Thymus (tissue), 11 donors: ENCODE results near the gene TDP1. TPM values are rescaled to one million over a fixed set of nuclear protein-coding genes. Genes with fewer than 3 reads are reported as not detected.
A peak's percentile ranks its signal among the peaks of the same experiment; 100 is the strongest.
"Not testable (repeated sequence)": the region's sequence is repeated elsewhere in the genome, so short reads cannot be mapped to it uniquely, and the experiment has no call there.

Experiments
- DNase-seq, 9 donors: peaks; one replicate each; pipeline ENCODE4 v3.0.0-alpha.2; 2013; ENCODE audit warnings: low spot score in 9 of 9, low read depth in 6 of 9, missing footprints in 1 of 9
- H3K27ac ChIP-seq, 2 donors: one replicate each; pipeline ENCODE4 v1.5.1; 2013; ENCODE audit warnings: control low read depth in 1 of 2, low read depth in 1 of 2, low read length in 1 of 2, mild to moderate bottlenecking in 1 of 2, moderate library complexity in 1 of 2
- H3K27me3 ChIP-seq, 2 donors: one replicate each; pipeline ENCODE4 v1.5.1; 2013; ENCODE audit warnings: low read length in 1 of 2; ENCODE audit not compliant: control insufficient read depth in 2 of 2, insufficient read depth in 1 of 2
- H3K36me3 ChIP-seq, 2 donors: one replicate each; pipeline ENCODE4 v1.5.1; 2013; ENCODE audit warnings: low read length in 1 of 2, mild to moderate bottlenecking in 1 of 2, moderate library complexity in 1 of 2; ENCODE audit not compliant: control insufficient read depth in 2 of 2, insufficient read depth in 2 of 2
- H3K4me1 ChIP-seq, 2 donors: one replicate each; pipeline ENCODE4 v1.5.1; 2013; ENCODE audit warnings: low read length in 2 of 2; ENCODE audit not compliant: control insufficient read depth in 2 of 2, insufficient read depth in 2 of 2
- H3K4me3 ChIP-seq, 2 donors: one replicate each; pipeline ENCODE4 v1.5.1; 2013; ENCODE audit warnings: low read length in 2 of 2, control low read depth in 1 of 2, mild to moderate bottlenecking in 1 of 2
- H3K9me3 ChIP-seq, 2 donors: one replicate each; pipeline ENCODE4 v1.5.1; 2013; ENCODE audit warnings: low read length in 1 of 2, mild to moderate bottlenecking in 1 of 2; ENCODE audit not compliant: control insufficient read depth in 2 of 2, insufficient read depth in 1 of 2
- WGBS: extraction: QIAGEN DNeasy Blood & Tissue Kit; methylation state at CpG from one replicate; pipeline ENCODE4 v1.1.7; 2013; 5-methylcytosine and 5-hydroxymethylcytosine counted together
- polyA plus RNA-seq: library from polyadenylated mRNA; stranded (reverse); fragments of 200-250 nt; gene quantifications from one replicate; pipeline ENCODE4 v1.2.3, GENCODE V29; 2013
- total RNA-seq: library from RNA; stranded (reverse); fragments of 120-200 nt; gene quantifications from one replicate; pipeline ENCODE4 v1.2.4, GENCODE V29; 2013
- donor health status: healthy.

Gene TDP1
- total and polyA plus RNA-seq, 2 donors = 12.5 to 31.4 TPM

DNA sequence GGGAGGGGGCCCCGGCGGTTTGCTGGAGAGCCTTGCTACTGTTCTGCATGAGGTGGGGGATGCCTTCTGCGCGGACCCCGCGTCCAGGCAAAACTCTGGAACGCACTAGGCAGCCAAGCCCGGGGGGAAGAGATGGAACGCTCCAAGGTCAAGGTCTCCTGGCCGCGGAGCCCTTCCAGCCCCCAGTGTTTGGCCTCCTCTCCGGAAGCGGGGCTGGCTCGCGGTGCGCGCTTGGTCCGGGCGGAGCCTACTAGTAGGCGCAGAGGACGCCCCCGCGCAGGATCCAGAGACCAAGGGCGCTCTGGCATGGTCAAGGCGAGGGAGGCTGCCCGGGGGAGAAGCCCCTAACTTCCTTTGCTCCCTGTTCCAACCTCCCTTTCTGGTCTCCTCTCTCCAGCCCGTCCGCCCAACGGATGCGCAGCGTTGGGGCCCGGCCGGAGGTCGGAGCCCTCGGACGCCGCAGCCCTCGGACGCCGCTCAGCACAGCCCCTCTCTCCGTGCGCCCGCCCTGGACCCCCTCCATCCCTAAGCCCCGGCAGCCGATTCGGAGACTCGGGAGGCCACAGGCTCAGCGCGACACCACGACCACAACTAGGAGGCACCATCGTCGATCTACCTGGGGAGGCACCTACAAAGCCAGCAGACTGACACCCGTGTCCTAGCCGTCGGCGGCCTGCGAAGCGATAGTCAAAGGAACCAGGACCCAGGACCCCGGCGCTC lies 105.4 kb downstream of the TDP1 start:
- H3K36me3 ChIP-seq = no peaks in the 10 kb centered on the region
- DNase-seq = no peak
- H3K4me1 ChIP-seq = peaks cover 11 to 21% of the 10 kb centered on the region in 2 donors
- H3K4me3 ChIP-seq = peak overlapping the region; percentile 21 to 50
- no peak overlapping the region for H3K27ac ChIP-seq
- H3K9me3 ChIP-seq = peaks cover 1 to 3% of the 10 kb centered on the region in 2 donors
- 3% methylated on average over 60 of the region's 60 CpGs for WGBS
- peaks cover 50 to 82% of the 10 kb centered on the region in 2 donors for H3K27me3 ChIP-seq

- peaks cover 1 to 3% of the 10 kb centered on the region in 2 donors for H3K9me3 ChIP-seq
- peaks cover 50 to 83% of the 10 kb centered on the region in 2 donors for H3K27me3 ChIP-seq
- peaks cover 11 to 21% of the 10 kb centered on the region in 2 donors for H3K4me1 ChIP-seq
- H3K4me3 ChIP-seq = peak within 1 kb of the TSS; percentile 21 to 50
- no peaks in the 10 kb centered on the region for H3K36me3 ChIP-seq
- H3K27ac ChIP-seq = no peak within 1 kb of the TSS
- 1% methylated on average over 52 of the region's 52 CpGs for WGBS
- DNase-seq = peak in 1 of 9 donors; percentile 11
These were observed 106.0 kb downstream of the TDP1 start, which contains the start of gene KCNK13 for GRCh38 chr14:90061685-90062126. Gene KCNK13, plus strand, starts transcription at chr14:90061994. Its CDS starts 212 bp downstream, at chr14:90062206.

- peak in 1 of 9 donors; percentile 4 for DNase-seq
- Histone ChIP-seq H3K4me1 (peaks cover 11 to 21% of the 10 kb centered on the region in 2 donors), H3K36me3 (no peaks in the 10 kb centered on the region), H3K9me3 (peaks cover 1 to 3% of the 10 kb centered on the region in 2 donors), H3K27me3 (peaks cover 50 to 78% of the 10 kb centered on the region in 2 donors), H3K27ac (no peak overlapping the region), H3K4me3 (peak overlapping the region in 1 of 2 donors; percentile 50)
- WGBS = 1% methylated on average over 63 of the region's 63 CpGs
These were observed 106.5 kb downstream of the TDP1 start for GRCh38 chr14:90062127-90062794.

DNA sequence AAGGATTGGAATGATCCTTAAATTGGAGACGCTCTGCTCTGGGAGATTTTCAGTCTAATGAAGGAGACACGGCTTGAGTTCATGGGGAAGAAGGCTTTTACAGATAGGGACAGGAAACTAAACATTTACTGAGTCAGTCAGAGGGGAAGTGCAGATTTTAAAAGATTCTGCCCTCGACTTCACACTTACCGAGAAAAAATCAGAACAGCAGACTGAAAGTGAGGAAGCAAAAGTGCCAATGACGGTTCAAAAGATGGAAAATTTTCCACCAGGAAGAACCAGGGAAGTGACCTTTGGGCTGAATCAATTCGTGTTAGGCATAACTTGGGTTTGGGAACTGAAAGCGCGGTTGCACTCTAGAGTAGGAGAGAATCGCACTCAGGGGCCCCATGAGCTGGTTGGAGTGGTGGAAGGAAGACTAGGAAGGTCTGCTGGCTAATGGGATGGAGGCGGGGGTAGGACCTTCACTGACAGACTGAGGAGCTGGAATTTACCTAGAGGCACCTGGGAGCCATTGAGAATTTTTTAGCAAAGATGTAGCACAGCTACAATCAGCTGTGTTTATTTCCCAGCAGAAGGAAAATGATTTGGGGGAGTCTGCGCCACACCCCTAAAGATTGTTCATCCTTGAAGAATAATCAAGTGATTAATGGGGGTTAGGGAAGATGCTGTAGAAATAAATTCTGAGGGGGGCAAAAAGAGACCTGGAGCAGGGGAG lies 107.3 kb downstream of the TDP1 start:
- WGBS = 21% methylated on average over 11 of the region's 11 CpGs
- Histone ChIP-seq H3K9me3 (peaks cover 1 to 3% of the 10 kb centered on the region in 2 donors), H3K4me3 (no peak overlapping the region), H3K4me1 (peaks cover 11 to 21% of the 10 kb centered on the region in 2 donors), H3K27me3 (peaks cover 50 to 78% of the 10 kb centered on the region in 2 donors), H3K36me3 (no peaks in the 10 kb centered on the region), H3K27ac (no peak overlapping the region)
- DNase-seq = no peak

DNA sequence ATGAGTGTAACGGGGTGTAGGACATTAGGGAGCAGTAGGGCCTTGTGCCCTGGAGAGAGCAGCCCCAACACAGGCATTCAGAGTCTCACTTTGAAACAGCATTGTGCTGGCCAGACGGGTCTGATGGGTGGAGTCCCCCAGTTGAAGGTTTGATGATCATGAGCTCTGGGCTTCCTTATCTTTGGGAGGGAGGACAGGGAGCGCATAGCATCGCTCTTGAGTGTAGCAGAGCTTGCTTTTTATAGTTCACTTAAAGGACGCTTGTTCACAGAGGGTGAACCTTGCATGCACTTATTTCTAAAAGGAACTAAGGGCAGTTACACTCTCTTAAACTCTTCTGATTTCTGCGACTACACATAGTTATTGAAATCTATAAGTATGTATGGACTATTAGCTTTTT lies 116.6 kb downstream of the TDP1 start:
- no peaks in the 10 kb centered on the region for H3K36me3 ChIP-seq
- no peaks in the 10 kb centered on the region for H3K4me1 ChIP-seq
- H3K27me3 ChIP-seq = peaks cover 0 to 7% of the 10 kb centered on the region in 2 donors
- no peak overlapping the region for H3K4me3 ChIP-seq
- no peaks in the 10 kb centered on the region for H3K9me3 ChIP-seq
- WGBS = 91% methylated on average over 6 of the region's 6 CpGs
- no peak for DNase-seq
- H3K27ac ChIP-seq = no peak overlapping the region

DNA sequence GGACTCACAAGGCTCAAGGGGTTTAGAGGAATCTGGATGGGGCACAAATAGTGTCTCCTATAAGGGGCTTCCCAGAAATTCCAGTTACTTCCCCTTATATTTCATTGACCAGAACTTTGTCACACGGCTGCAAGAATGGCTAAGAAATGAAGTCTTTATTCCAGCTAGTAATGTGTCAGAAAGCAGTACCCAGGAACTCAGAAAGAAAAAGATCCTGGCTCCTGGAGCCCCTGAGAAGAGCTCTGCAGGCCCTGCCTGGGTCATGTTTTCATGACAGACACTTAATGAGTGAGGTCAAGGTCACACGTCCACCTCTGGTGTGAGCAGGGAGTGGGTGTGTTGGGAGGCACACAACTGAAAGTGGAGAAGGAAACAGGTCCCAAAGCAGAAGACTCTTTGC lies 123.8 kb downstream of the TDP1 start:
- Histone ChIP-seq H3K36me3 (no peaks in the 10 kb centered on the region), H3K27ac (no peak overlapping the region), H3K9me3 (no peaks in the 10 kb centered on the region), H3K27me3 (no peaks in the 10 kb centered on the region), H3K4me1 (no peaks in the 10 kb centered on the region), H3K4me3 (no peak overlapping the region)
- WGBS = 87% methylated on average over 2 of the region's 2 CpGs
- DNase-seq = no peak

- DNase-seq = no peak
- Histone ChIP-seq H3K27ac (no peak overlapping the region), H3K27me3 (no peaks in the 10 kb centered on the region), H3K36me3 (no peaks in the 10 kb centered on the region), H3K4me3 (no peak overlapping the region), H3K4me1 (no peaks in the 10 kb centered on the region), H3K9me3 (no peaks in the 10 kb centered on the region)
- 43% methylated on average over 6 of the region's 6 CpGs for WGBS
These were observed 131.7 kb downstream of the TDP1 start for GRCh38 chr14:90087433-90087832.

DNA sequence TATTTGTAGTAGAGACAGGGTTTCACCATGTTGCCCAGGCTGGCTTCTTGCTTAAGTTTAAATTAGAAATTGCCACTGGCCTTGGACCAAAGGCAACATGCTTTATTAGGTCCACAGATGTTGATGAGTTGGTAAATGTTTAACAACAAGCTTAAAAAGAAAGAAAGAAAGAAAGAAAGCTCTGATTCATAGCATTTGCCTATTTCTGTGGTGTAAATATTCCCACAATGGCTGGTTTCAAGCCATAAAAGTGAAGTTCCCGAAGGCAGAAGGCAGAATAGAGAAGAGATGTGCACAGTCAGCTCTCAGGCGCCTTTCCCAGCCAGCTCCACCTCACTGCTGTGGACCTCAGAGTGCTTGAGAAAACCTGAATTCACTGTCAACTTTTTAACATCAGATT lies 132.4 kb downstream of the TDP1 start:
- no peaks in the 10 kb centered on the region for H3K36me3 ChIP-seq
- no peaks in the 10 kb centered on the region for H3K4me1 ChIP-seq
- WGBS = 91% methylated on average over 2 of the region's 2 CpGs
- no peak for DNase-seq
- no peaks in the 10 kb centered on the region for H3K9me3 ChIP-seq
- H3K27me3 ChIP-seq = no peaks in the 10 kb centered on the region
- no peak overlapping the region for H3K27ac ChIP-seq
- H3K4me3 ChIP-seq = no peak overlapping the region

DNA sequence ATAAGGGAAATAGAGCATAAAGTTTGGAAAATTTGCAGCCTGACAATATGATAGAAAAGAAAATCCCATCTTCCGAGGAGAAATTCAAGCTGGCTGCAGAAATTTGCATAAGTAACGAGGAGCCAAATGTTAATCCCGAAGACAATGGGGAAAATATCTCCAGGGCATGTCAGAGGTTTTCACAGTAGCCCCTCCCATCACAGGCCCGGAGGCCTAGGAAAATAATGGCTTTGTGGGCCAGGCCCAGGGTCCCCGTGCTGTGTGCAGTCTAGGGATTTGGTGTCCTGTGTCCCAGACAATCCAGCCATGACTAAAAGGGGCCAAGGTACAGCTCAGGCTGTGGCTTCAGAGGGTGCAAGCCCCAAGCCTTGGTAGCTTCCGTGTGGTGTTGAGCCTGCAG lies 133.8 kb downstream of the TDP1 start:
- H3K9me3 ChIP-seq, H3K4me1 ChIP-seq, H3K27me3 ChIP-seq, H3K4me3 ChIP-seq, DNase-seq, H3K36me3 ChIP-seq, H3K27ac ChIP-seq: not testable (repeated sequence)
- 57% methylated on average over 6 of the region's 6 CpGs for WGBS
